H1 (cell line): ENCODE data around the gene ULK3.

Source experiments
- HDAC2 ChIP-seq, 2 experiments: fragments of 300-600 bp in 1 of 2; sonication (generic) in 1 of 2; IDR thresholded peaks; 2 replicates each; pipeline ENCODE4 v1.6.1; 2011 to 2012; ENCODE audit warnings: low read depth in 2 of 2, low read length in 2 of 2, mild to moderate bottlenecking in 2 of 2, moderate library complexity in 2 of 2, borderline replicate concordance in 1 of 2, inconsistent platforms in 1 of 2
- NRF1 ChIP-seq: IDR thresholded peaks from 2 replicates; pipeline ENCODE4 v1.6.1; 2011; ENCODE audit warnings: mild to moderate bottlenecking, low read depth, low read length, improper control_type of control experiment
- POLR2AphosphoS5 ChIP-seq: IDR thresholded peaks from 2 replicates; pipeline ENCODE4 v1.6.1; 2011; ENCODE audit warnings: low read depth, low read length
- RXRA ChIP-seq: IDR thresholded peaks from 2 replicates; pipeline ENCODE4 v1.6.1; 2011; ENCODE audit warnings: low read depth, mild to moderate bottlenecking, low read length, moderate library complexity; ENCODE audit not compliant: insufficient read depth
- SP2 ChIP-seq: IDR thresholded peaks from 2 replicates; pipeline ENCODE4 v1.6.1; 2012; ENCODE audit warnings: mild to moderate bottlenecking, low read length, inconsistent platforms
- TBP ChIP-seq: IDR thresholded peaks from 2 replicates; pipeline ENCODE4 v1.6.1; 2011; ENCODE audit warnings: low read depth, low read length, improper control_type of control experiment
- TF ChIP-seq, protein P1 (sequence below): IDR thresholded peaks from 2 replicates; pipeline ENCODE4 v1.6.1; 2012; ENCODE audit warnings: inconsistent platforms

DNA sequence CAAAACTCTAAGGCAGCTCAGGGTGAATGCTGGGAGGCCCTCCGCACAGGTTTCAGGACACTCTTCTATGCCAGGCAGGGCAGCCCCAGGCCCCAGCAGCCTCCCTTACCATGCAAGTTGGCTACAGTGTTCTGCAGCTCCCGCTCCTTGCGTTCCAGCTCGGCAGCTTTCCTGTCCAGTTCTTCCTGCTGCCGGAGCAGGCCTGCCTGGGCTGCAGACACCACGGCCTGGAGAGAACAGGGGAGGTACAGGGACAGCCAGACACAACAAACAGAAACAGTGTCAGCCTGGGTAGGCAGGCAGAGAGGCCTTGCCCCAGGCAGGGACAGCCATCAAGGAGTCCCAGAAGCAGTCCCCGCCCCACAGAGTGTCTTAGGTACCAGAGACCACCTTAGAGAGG, 9.0 kb upstream of the ULK3 start:
- no peak for TF ChIP-seq SP2
- TF ChIP-seq, protein P1, sequence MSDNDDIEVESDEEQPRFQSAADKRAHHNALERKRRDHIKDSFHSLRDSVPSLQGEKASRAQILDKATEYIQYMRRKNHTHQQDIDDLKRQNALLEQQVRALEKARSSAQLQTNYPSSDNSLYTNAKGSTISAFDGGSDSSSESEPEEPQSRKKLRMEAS, result no peak
- TF ChIP-seq POLR2AphosphoS5, result no peak
- TF ChIP-seq TBP, result no peak
- no peak for TF ChIP-seq RXRA
- no peak for TF ChIP-seq NRF1
- no peak for TF ChIP-seq HDAC2 (IDR thresholded peaks at IDR 0.05; ENCODE audit: borderline replicate concordance in 1 of 2, low read depth in 2 of 2, low read length in 2 of 2)
